Activated naive CD4-positive, alpha-beta T cell treated with anti-CD3 and anti-CD28 coated beads, Interleukin-2, amount 10 ng/mL, durations not matched to agents 7 days and 5 days (primary cell): ENCODE data around the gene HSP90B1.

Experiments used
- CTCF ChIA-PET: fragments of 350-600 bp; sonication (Branson Sonifier 250); formaldehyde crosslinking; loops from one replicate; lab custom pipeline; 2021; ENCODE audit warnings: antibody characterized with exemption; lab: Charles Lee
- DNase-seq: peaks from one replicate; pipeline ENCODE4 v3.0.0-alpha.2; 2020
- H3K27ac Mint-ChIP-seq: one replicate; pipeline ENCODE4 v1.8.0; 2021; ENCODE audit warnings: mild to moderate bottlenecking, moderate library complexity, mixed read lengths
- H3K27me3 Mint-ChIP-seq: one replicate; pipeline ENCODE4 v1.8.0; 2021; ENCODE audit warnings: mild to moderate bottlenecking, mixed read lengths
- H3K36me3 Mint-ChIP-seq: one replicate; pipeline ENCODE4 v1.8.0; 2021; ENCODE audit warnings: mixed read lengths
- H3K4me1 Mint-ChIP-seq: one replicate; pipeline ENCODE4 v1.8.0; 2021; ENCODE audit warnings: mixed read lengths
- H3K4me3 Mint-ChIP-seq: one replicate; pipeline ENCODE4 v1.8.0; 2021; ENCODE audit warnings: mild to moderate bottlenecking, moderate library complexity, mixed read lengths
- H3K9me3 Mint-ChIP-seq: one replicate; pipeline ENCODE4 v1.8.0; 2021; ENCODE audit warnings: mixed read lengths

Gene HSP90B1

DNA sequence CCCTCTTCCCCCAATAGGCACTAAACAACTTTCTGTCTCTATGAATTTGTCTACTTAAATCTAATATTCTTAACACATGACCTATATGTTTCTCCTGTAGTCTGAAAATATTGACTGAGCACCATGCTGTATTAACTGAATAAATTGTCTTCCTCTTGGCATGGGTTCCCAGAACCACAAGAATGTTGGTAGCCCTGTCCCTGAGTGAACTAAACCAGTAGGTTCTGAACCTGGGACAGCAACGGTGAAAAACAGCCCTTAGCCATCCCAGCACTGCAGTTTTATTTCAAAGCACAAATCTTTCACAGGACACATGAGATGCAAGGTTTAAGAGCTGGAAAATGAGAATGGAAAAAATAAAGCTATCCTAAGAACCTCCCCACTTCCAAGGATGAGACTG, 20.4 kb upstream of the HSP90B1 start:
- CTCF ChIA-PET = interaction anchor here (0.6 kb wide), 1 partner anchor 8 kb away, joined by 3 read pairs; no protein-coding TSS in a partner anchor
- no peak overlapping the region for H3K4me3 Mint-ChIP-seq
- no peaks in the 10 kb centered on the region for H3K27me3 Mint-ChIP-seq
- H3K36me3 Mint-ChIP-seq = no peaks in the 10 kb centered on the region
- H3K27ac Mint-ChIP-seq = no peak overlapping the region
- H3K9me3 Mint-ChIP-seq = peaks cover 7% of the 10 kb centered on the region
- H3K4me1 Mint-ChIP-seq = peaks cover 20% of the 10 kb centered on the region
- DNase-seq = no peak

DNA sequence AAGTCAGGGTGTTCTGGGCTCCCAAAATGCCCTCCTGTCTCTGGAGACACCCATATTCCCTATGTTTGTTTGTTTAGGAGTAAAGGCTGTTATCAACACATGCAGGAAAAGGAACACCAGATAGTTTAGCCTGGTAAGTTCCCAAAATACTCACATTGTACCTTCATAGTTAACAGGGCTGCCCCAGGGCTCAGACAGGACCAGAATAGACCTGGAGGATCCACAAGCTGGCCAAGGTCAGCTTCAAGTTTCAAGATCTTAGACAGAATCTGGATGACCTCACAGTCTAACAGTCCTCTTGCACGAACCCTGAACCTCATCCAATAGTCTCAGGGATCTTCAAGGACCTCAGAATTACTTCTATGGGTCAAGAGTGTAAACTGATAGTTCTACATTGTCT, 18.1 kb upstream of the HSP90B1 start:
- no peak overlapping the region for H3K4me3 Mint-ChIP-seq
- H3K27ac Mint-ChIP-seq = no peak overlapping the region
- H3K36me3 Mint-ChIP-seq = no peaks in the 10 kb centered on the region
- no peak for DNase-seq
- H3K4me1 Mint-ChIP-seq = peaks cover 5% of the 10 kb centered on the region
- no peaks in the 10 kb centered on the region for H3K9me3 Mint-ChIP-seq
- CTCF ChIA-PET = no interaction called here
- H3K27me3 Mint-ChIP-seq = no peaks in the 10 kb centered on the region

GRCh38 chr12:103913100-103913499, 17.1 kb upstream of the HSP90B1 start:
- Mint-ChIP-seq H3K27ac (no peak overlapping the region), H3K27me3 (no peaks in the 10 kb centered on the region), H3K36me3 (peaks cover 4% of the 10 kb centered on the region), H3K4me3 (no peak overlapping the region), H3K9me3 (peaks cover 4% of the 10 kb centered on the region), H3K4me1 (no peaks in the 10 kb centered on the region)
- DNase-seq = no peak
- CTCF ChIA-PET = interaction anchor here (0.9 kb wide), 1 partner anchor 36 kb away, joined by 3 read pairs; no protein-coding TSS in a partner anchor

GRCh38 chr12:103915306-103915705, 14.9 kb upstream of the HSP90B1 start:
- Mint-ChIP-seq H3K9me3 (peaks cover 4% of the 10 kb centered on the region), H3K36me3 (peaks cover 4% of the 10 kb centered on the region), H3K27me3 (no peaks in the 10 kb centered on the region), H3K27ac (no peak overlapping the region), H3K4me1 (no peaks in the 10 kb centered on the region), H3K4me3 (no peak overlapping the region)
- CTCF ChIA-PET = no interaction called here
- DNase-seq = no peak

DNA sequence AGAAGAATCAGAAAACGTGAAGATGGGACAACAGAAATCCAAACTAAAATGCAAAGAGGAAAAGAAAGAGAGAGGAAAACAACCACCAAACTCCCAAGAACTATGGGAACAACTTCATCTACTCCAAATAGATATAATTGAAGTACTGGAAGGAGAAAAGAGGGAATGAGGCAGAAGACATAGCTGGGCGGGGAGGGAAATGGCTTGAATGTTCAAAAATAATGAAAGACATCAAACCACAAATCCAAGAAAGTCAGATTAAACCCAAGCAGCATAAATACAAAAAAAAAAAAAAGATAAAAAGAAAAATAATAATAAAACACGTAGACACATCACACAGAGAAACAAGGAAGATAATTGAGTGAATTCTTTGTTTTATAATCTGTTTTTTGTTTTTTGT, 12.3 kb upstream of the HSP90B1 start:
- CTCF ChIA-PET = no interaction called here
- no peaks in the 10 kb centered on the region for H3K27me3 Mint-ChIP-seq
- no peak overlapping the region for H3K27ac Mint-ChIP-seq
- H3K4me1 Mint-ChIP-seq = no peaks in the 10 kb centered on the region
- H3K36me3 Mint-ChIP-seq = peaks cover 4% of the 10 kb centered on the region
- no peak for DNase-seq
- H3K9me3 Mint-ChIP-seq = peaks cover 4% of the 10 kb centered on the region
- H3K4me3 Mint-ChIP-seq = no peak overlapping the region

GRCh38 chr12:103924761-103925641, 5.2 kb upstream of the HSP90B1 start:
- Mint-ChIP-seq H3K4me1 (peaks cover 35% of the 10 kb centered on the region), H3K36me3 (peaks cover 5% of the 10 kb centered on the region), H3K4me3 (no peak overlapping the region), H3K27ac (peak overlapping the region; percentile 80), H3K9me3 (no peaks in the 10 kb centered on the region), H3K27me3 (peaks cover 2% of the 10 kb centered on the region)
- CTCF ChIA-PET = interaction anchor here (1.1 to 1.2 kb wide), 2 partner anchors 23 to 36 kb away, joined by 3 read pairs; no protein-coding TSS in a partner anchor
- peak; percentile 34 for DNase-seq

DNA sequence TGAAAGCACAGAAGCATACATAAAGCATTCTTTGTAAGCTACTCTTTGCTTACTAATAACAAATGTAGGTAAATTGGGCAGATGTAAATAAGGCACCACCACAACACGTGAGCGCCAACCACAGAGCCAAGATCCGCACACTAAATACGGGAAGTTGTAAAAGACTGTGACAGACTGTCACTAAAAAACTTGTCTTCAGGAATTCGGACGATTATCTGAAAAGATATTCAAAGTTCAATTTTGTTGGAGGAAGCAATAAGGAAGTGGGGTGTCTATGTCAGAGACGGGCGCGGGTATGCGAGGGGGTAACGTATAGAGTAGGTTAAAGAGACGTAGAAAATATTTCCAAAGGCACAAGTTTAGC, 1.5 kb upstream of the HSP90B1 start:
- H3K27me3 Mint-ChIP-seq = peaks cover 7% of the 10 kb centered on the region
- peaks cover 58% of the 10 kb centered on the region for H3K4me1 Mint-ChIP-seq
- peak; percentile 70 for DNase-seq
- H3K4me3 Mint-ChIP-seq = peak overlapping the region; percentile 84
- CTCF ChIA-PET = no interaction called here
- H3K9me3 Mint-ChIP-seq = no peaks in the 10 kb centered on the region
- peaks cover 32% of the 10 kb centered on the region for H3K36me3 Mint-ChIP-seq
- peak overlapping the region; percentile 100 for H3K27ac Mint-ChIP-seq

DNA sequence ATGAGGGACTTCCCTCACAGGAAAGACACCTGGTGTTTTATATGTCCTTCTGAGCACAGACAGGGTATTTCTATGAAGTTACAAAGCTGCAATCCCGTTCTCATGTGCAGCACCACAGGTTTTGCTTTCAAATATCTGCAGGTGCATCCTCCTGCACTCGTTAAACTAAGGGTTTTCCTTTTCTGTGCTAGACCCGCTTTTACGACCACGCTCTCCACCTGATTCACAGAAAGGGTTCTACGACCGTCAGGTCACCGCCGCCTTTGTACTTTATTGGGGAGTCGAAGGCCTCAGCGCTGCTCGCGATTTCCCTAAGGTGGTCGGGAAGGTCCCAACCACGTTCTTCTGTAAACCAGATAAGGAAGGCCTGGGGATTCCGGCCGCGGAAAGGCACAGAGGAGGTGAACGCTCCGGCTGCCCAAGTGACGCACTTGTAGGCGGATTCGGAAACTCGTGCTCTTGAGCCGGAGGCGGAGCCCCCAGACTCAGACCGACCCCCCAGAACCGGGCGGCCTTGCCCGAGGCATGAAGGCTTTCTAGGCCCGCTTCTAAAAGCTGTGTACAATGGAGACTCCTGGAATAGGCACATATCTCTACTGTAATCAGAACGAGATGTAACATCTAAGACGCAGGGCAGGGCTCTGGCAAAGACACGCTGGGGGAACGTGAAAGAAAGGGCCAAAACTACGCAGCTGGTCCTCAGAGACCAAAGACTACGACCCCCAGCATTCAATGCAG, 995 bp upstream of the HSP90B1 start:
- no peaks in the 10 kb centered on the region for H3K9me3 Mint-ChIP-seq
- DNase-seq = peak; percentile 89
- peaks cover 35% of the 10 kb centered on the region for H3K36me3 Mint-ChIP-seq
- peaks cover 63% of the 10 kb centered on the region for H3K4me1 Mint-ChIP-seq
- H3K4me3 Mint-ChIP-seq = peak overlapping the region; percentile 84
- CTCF ChIA-PET = interaction anchor here (1.1 to 1.4 kb wide), 2 partner anchors 51 to 358 kb away, joined by 3 read pairs; no protein-coding TSS in a partner anchor
- H3K27ac Mint-ChIP-seq = peak overlapping the region; percentile 100
- peaks cover 7% of the 10 kb centered on the region for H3K27me3 Mint-ChIP-seq

DNA sequence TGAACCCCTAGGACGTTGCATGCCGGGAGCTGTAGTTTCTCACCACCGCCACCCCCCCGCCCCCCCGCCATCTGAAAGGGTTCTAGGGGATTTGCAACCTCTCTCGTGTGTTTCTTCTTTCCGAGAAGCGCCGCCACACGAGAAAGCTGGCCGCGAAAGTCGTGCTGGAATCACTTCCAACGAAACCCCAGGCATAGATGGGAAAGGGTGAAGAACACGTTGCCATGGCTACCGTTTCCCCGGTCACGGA, 501 bp upstream of the HSP90B1 start:
- DNase-seq = no peak
- peaks cover 38% of the 10 kb centered on the region for H3K36me3 Mint-ChIP-seq
- peak overlapping the region; percentile 84 for H3K4me3 Mint-ChIP-seq
- peaks cover 7% of the 10 kb centered on the region for H3K27me3 Mint-ChIP-seq
- H3K9me3 Mint-ChIP-seq = no peaks in the 10 kb centered on the region
- H3K27ac Mint-ChIP-seq = peak overlapping the region; percentile 100
- CTCF ChIA-PET = interaction anchor here (1.1 to 1.4 kb wide), 2 partner anchors 52 to 357 kb away, joined by 3 read pairs; no protein-coding TSS in a partner anchor
- peaks cover 64% of the 10 kb centered on the region for H3K4me1 Mint-ChIP-seq

DNA sequence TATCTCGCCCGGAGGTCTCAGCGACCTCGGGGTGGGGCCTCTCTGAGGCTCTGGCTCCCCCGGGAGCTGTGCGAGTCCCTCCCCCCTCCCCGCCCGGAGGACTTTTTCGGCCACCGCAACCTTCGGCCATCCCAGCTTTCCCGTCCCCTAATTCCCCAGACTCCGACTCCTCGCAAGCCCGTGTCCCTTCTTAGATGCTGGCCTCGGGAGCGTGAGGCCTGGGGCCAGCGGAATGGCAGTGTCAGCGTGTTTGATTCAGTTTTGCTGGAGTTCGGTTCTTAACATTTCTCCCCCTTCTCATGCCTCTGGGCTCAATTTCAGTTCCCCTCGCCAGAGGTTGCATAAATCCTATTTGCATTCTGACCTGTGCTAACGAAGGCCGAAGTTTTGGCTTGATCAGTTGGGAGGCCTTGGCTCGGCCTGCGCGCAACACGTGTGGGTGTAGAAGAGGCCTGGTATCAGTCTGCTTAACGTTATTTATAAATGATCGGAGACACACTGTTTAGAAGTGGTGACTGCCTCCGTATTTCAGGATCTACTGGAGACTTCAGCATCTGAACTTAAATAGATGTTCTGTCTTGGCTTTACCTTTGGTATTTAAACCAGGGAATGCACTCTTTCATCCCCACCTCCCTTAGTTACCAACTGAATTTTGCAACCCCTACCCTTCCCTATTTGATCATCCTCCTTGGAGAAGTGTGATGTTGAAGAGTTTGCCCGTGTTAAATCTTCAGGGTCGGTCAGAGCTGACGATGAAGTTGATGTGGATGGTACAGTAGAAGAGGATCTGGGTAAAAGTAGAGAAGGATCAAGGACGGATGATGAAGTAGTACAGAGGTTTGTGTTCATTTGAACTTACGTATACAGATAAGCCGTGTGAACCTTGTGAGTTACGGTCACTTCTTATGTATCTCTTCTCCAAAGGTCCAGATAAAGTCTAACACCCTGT, 851 bp downstream of the HSP90B1 start:
- Mint-ChIP-seq H3K9me3 (no peaks in the 10 kb centered on the region), H3K4me1 (peaks cover 67% of the 10 kb centered on the region), H3K36me3 (peaks cover 51% of the 10 kb centered on the region), H3K27ac (peak overlapping the region; percentile 100), H3K4me3 (peak overlapping the region; percentile 84), H3K27me3 (peaks cover 7% of the 10 kb centered on the region)
- CTCF ChIA-PET = no interaction called here
- DNase-seq = peak; percentile 23

DNA sequence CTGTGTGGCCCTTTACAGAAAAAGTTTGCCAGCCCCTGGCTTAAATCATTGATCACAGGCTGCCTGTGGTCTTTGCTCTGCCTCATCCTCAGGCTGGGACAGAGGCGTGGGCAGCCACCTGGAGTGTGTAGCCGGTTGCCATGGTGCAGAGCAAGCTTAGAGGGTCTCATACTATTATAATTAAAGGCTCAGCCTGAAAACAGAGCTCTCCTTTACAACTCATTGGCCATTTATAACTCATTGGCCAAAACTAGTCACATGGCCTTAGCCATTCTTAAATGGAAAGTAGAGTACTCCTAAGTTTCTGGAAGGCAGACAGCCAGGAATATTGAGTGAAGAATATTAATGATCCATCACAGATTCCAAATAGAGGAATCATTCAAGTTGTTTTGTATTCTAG, 3.0 kb downstream of the HSP90B1 start:
- peaks cover 65% of the 10 kb centered on the region for H3K4me1 Mint-ChIP-seq
- H3K4me3 Mint-ChIP-seq = no peak overlapping the region
- no peak overlapping the region for H3K27ac Mint-ChIP-seq
- H3K36me3 Mint-ChIP-seq = peaks cover 60% of the 10 kb centered on the region
- CTCF ChIA-PET = no interaction called here
- DNase-seq = no peak
- H3K9me3 Mint-ChIP-seq = no peaks in the 10 kb centered on the region
- H3K27me3 Mint-ChIP-seq = peaks cover 7% of the 10 kb centered on the region

- CTCF ChIA-PET = interaction anchor here (1.0 to 2.8 kb wide), 4 partner anchors 8 to 173 kb away, joined by 3 to 5 read pairs (median 4); no protein-coding TSS in a partner anchor
- H3K4me3 Mint-ChIP-seq = no peak overlapping the region
- H3K4me1 Mint-ChIP-seq = peaks cover 58% of the 10 kb centered on the region
- no peaks in the 10 kb centered on the region for H3K27me3 Mint-ChIP-seq
- no peak for DNase-seq
- no peak overlapping the region for H3K27ac Mint-ChIP-seq
- H3K9me3 Mint-ChIP-seq = no peaks in the 10 kb centered on the region
- H3K36me3 Mint-ChIP-seq = peaks cover 78% of the 10 kb centered on the region
Observed at GRCh38 chr12:103936679-103937078, 6.5 kb downstream of the HSP90B1 start.

GRCh38 chr12:103944964-103945363, 14.8 kb downstream of the HSP90B1 start:
- Mint-ChIP-seq H3K27ac (no peak overlapping the region), H3K36me3 (peaks cover 83% of the 10 kb centered on the region), H3K27me3 (no peaks in the 10 kb centered on the region), H3K9me3 (no peaks in the 10 kb centered on the region), H3K4me1 (peaks cover 21% of the 10 kb centered on the region), H3K4me3 (no peak overlapping the region)
- CTCF ChIA-PET = interaction anchor here (0.9 kb wide), 1 partner anchor 9 kb away, joined by 5 read pairs; no protein-coding TSS in a partner anchor
- DNase-seq = no peak
